Measurements from ENCODE around the gene SMIM7. TPM values are rescaled to one million over a fixed set of nuclear protein-coding genes. Genes with fewer than 3 reads are reported as not detected.

SMIM7 gene
- total RNA-seq, 1 donor from 2014 or later: 44.5 TPM

Other genes starting within 250 kb of the SMIM7 start
- gene EPS15L1, start 188.2 kb downstream of the SMIM7 start, total RNA-seq: 11.4 TPM
- gene CALR3, start 164.0 kb downstream of the SMIM7 start, total RNA-seq: not detected
- gene C19orf44, start 163.8 kb downstream of the SMIM7 start, total RNA-seq: 2.8 TPM
- 4.4 TPM for gene CHERP, start 117.7 kb downstream of the SMIM7 start, total RNA-seq
- gene SLC35E1, start 87.7 kb downstream of the SMIM7 start, total RNA-seq: 25.3 TPM
- gene MED26, start 31.9 kb downstream of the SMIM7 start, total RNA-seq: 3.3 TPM
- 8.4 TPM for gene TMEM38A, start 995 bp upstream of the SMIM7 start, total RNA-seq
- gene NWD1, start 59.7 kb upstream of the SMIM7 start, total RNA-seq: 0.31 TPM
- gene SIN3B, start 169.3 kb upstream of the SMIM7 start, total RNA-seq: 32.9 TPM
- gene F2RL3, start 228.9 kb upstream of the SMIM7 start, total RNA-seq: under 0.01 TPM

All from occipital lobe (tissue), 1 donor.